HK-2 (cell line): ENCODE data around the gene PIK3CG.

Experiments used
- DNase-seq: peaks from one replicate; pipeline ENCODE4 v3.0.0-alpha.2; 2018; ENCODE audit not compliant: unreplicated experiment

PIK3CG gene

GRCh38 chr7:106858618-106859532 is 6.2 kb upstream of the PIK3CG start:
- DNase-seq = peak; percentile 42

GRCh38 chr7:106862317-106863089 is 2.6 kb upstream of the PIK3CG start:
- DNase-seq = no peak

- DNase-seq = no peak
Measured at GRCh38 chr7:106863274-106863997, 1.6 kb upstream of the PIK3CG start.

- no peak for DNase-seq
Measured at GRCh38 chr7:106864298-106865081, 592 bp upstream of the PIK3CG start.

GRCh38 chr7:106866298-106867281 is 1.5 kb downstream of the PIK3CG start:
- DNase-seq = no peak

GRCh38 chr7:106867641-106868351 is 2.7 kb downstream of the PIK3CG start:
- DNase-seq = no peak

- no peak for DNase-seq
Measured at GRCh38 chr7:106868364-106868763, 3.3 kb downstream of the PIK3CG start.

- DNase-seq = no peak
Measured at GRCh38 chr7:106869954-106870353, 4.9 kb downstream of the PIK3CG start.

GRCh38 chr7:106870528-106870927 is 5.4 kb downstream of the PIK3CG start:
- no peak for DNase-seq

- DNase-seq = no peak
Measured at GRCh38 chr7:106870983-106871410, 5.9 kb downstream of the PIK3CG start.

- no peak for DNase-seq
Measured at GRCh38 chr7:106871793-106872571, 6.9 kb downstream of the PIK3CG start.

- no peak for DNase-seq
Measured at GRCh38 chr7:106872763-106873162, 7.7 kb downstream of the PIK3CG start.

- no peak for DNase-seq
Measured at GRCh38 chr7:106874076-106874475, 9.0 kb downstream of the PIK3CG start.

- no peak for DNase-seq
Measured at GRCh38 chr7:106875508-106875907, 10.4 kb downstream of the PIK3CG start.

- DNase-seq = no peak
Measured at GRCh38 chr7:106878748-106879439, 13.8 kb downstream of the PIK3CG start.

- no peak for DNase-seq
Measured at GRCh38 chr7:106881984-106882383, 16.9 kb downstream of the PIK3CG start.

GRCh38 chr7:106883456-106884026 is 18.5 kb downstream of the PIK3CG start:
- DNase-seq = no peak

GRCh38 chr7:106885652-106886051 is 20.6 kb downstream of the PIK3CG start:
- DNase-seq = no peak
